Endothelial cell of umbilical vein (primary cell): ENCODE measurements around the gene ITPKB. TPM values are rescaled to one million over a fixed set of nuclear protein-coding genes. Genes with fewer than 3 reads are reported as not detected.

Experiments used
- BruUV-seq: library from RNA; stranded (reverse); fragments of 400-500 nt; replicated peaks from 2 replicates; lab custom pipeline; 2021; lab: Mats Ljungman, UMichigan
- CTCF ChIA-PET: fragments of 300-600, 350-600 bp; sonication (Branson Sonifier 250); formaldehyde crosslinking; loops from one replicate; lab custom pipeline; 2021; ENCODE audit warnings: antibody characterized with exemption, inconsistent platforms; lab: Charles Lee
- POLR2A ChIA-PET: fragments of 300-600, 350-600 bp; sonication (Branson Sonifier 250); formaldehyde crosslinking; loops from one replicate; lab custom pipeline; 2021; ENCODE audit warnings: antibody characterized with exemption, inconsistent platforms; lab: Charles Lee
- DNase-seq: peaks from one replicate; pipeline ENCODE4 v3.0.0-alpha.2; 2011; ENCODE audit warnings: low read depth, low spot score
- FAIRE-seq: peaks from 2 replicates; lab custom pipeline; 2011; peaks lifted over from hg19 to GRCh38; lab: Jason Lieb, UNC
- H2AFZ ChIP-seq: 2 replicates; pipeline ENCODE4 v1.6.0; 2012; ENCODE audit warnings: low read depth, low read length, control low read depth, inconsistent platforms
- H3K27ac ChIP-seq: 2 replicates; pipeline ENCODE4 v1.5.1; 2011; ENCODE audit warnings: low read depth, mild to moderate bottlenecking, control low read depth, low read length, moderate library complexity; ENCODE audit not compliant: insufficient read depth
- H3K27me3 ChIP-seq, 2 experiments: 2 replicates each; pipeline versions ENCODE4 v1.6.0 to v1.6.1; 2011; ENCODE audit warnings: low read length in 2 of 2, mixed read lengths in 1 of 2; ENCODE audit not compliant: control insufficient read depth in 2 of 2, insufficient read depth in 2 of 2
- H3K36me3 ChIP-seq, 2 experiments: 2 replicates in 1 of 2; 3 replicates in 1 of 2; pipeline ENCODE4 v1.5.1; 2011; ENCODE audit warnings: low read length in 2 of 2, mild to moderate bottlenecking in 1 of 2, moderate library complexity in 1 of 2; ENCODE audit not compliant: control insufficient read depth in 2 of 2, insufficient read depth in 2 of 2; ENCODE audit errors: extremely low read depth in 1 of 2
- H3K4me1 ChIP-seq: 3 replicates; pipeline ENCODE4 v1.5.1; 2011; ENCODE audit warnings: mild to moderate bottlenecking, low read length; ENCODE audit not compliant: control insufficient read depth, insufficient read depth; ENCODE audit errors: extremely low read depth
- H3K4me2 ChIP-seq: 2 replicates; pipeline ENCODE4 v1.6.1; 2011; ENCODE audit warnings: low read length, control low read depth, mixed read lengths; ENCODE audit not compliant: insufficient read depth
- H3K4me3 ChIP-seq, 3 experiments: fragments of 200-600 bp in 1 of 3; sonication (generic), shearing (Covaris generic) in 1 of 3; replicated peaks in 1 of 3; 2 replicates each; pipeline ENCODE4 v1.5.1; 2011 to 2016; ENCODE audit warnings: control low read depth in 3 of 3, low read length in 3 of 3, mild to moderate bottlenecking in 2 of 3, inconsistent platforms in 1 of 3, low read depth in 1 of 3, moderate library complexity in 1 of 3; ENCODE audit not compliant: insufficient read depth in 1 of 3
- H3K79me2 ChIP-seq: 2 replicates; pipeline ENCODE4 v1.6.0; 2012; ENCODE audit warnings: low read length, inconsistent platforms; ENCODE audit not compliant: control insufficient read depth, insufficient read depth
- H3K9ac ChIP-seq: replicated peaks from 2 replicates; pipeline ENCODE3; 2011; ENCODE audit warnings: low read length, control low read depth; ENCODE audit not compliant: insufficient read depth; ENCODE audit errors: extremely low read depth
- H3K9me1 ChIP-seq: replicated peaks from 3 replicates; pipeline ENCODE4 v1.6.0; 2011; ENCODE audit warnings: mild to moderate bottlenecking, low read length; ENCODE audit not compliant: control insufficient read depth, insufficient read depth; ENCODE audit errors: extremely low read depth
- H3K9me3 ChIP-seq: replicated peaks from 2 replicates; pipeline ENCODE4 v1.5.1; 2012; ENCODE audit warnings: low read length, inconsistent platforms; ENCODE audit not compliant: control insufficient read depth, insufficient read depth
- H4K20me1 ChIP-seq: replicated peaks from 2 replicates; pipeline ENCODE3; 2011; ENCODE audit warnings: mild to moderate bottlenecking, low read length; ENCODE audit not compliant: control insufficient read depth, insufficient read depth; ENCODE audit errors: extremely low read depth
- EZH2 ChIP-seq: IDR thresholded peaks from 2 replicates; pipeline ENCODE4 v1.6.1; 2012; ENCODE audit warnings: borderline replicate concordance, low read depth, mild to moderate bottlenecking, moderate library complexity, low read length, inconsistent platforms; ENCODE audit not compliant: severe bottlenecking
- FOS ChIP-seq: IDR thresholded peaks from 2 replicates; pipeline ENCODE4 v1.6.1; 2011; ENCODE audit warnings: mild to moderate bottlenecking, low read length, moderate library complexity, borderline replicate concordance; ENCODE audit not compliant: insufficient read depth
- GATA2 ChIP-seq: IDR thresholded peaks from 2 replicates; pipeline ENCODE4 v1.7.0; 2011; ENCODE audit warnings: low read depth, mild to moderate bottlenecking, moderate library complexity, mixed read lengths, low read length; ENCODE audit not compliant: insufficient read length, insufficient read depth
- JUN ChIP-seq: IDR thresholded peaks from 2 replicates; pipeline ENCODE4 v1.6.1; 2011; ENCODE audit warnings: borderline replicate concordance, low read depth; ENCODE audit not compliant: insufficient read length, insufficient read depth
- MYC ChIP-seq: IDR thresholded peaks from one replicate; pipeline ENCODE4 v1.6.1; 2011; ENCODE audit warnings: mild to moderate bottlenecking, low read depth, low read length
- POLR2A ChIP-seq: IDR thresholded peaks from 2 replicates; pipeline ENCODE4 v1.6.1; 2012; ENCODE audit warnings: low read depth, mild to moderate bottlenecking, control low read depth, low read length
- POLR2AphosphoS5 ChIP-seq: IDR thresholded peaks from 2 replicates; pipeline ENCODE4 v1.6.1; 2012; ENCODE audit warnings: low read depth, mild to moderate bottlenecking, control low read depth, low read length, moderate library complexity; ENCODE audit not compliant: insufficient read depth
- dilution Hi-C: fragments of 300-500 bp; cut with MboI; formaldehyde crosslinking; loops from one replicate; pipeline ENCODE4 v1.15.0; 2019; ENCODE audit warnings: low sequenced_read_pairs; ENCODE audit not compliant: extremely low pct_ligation_motif_present
- intact Hi-C: fragments of 100-400 bp; cut with micrococcal nuclease; formaldehyde crosslinking; loops from one replicate; pipeline ENCODE4 v1.10.0; 2022
- polyA plus RNA-seq, 4 experiments: library from polyadenylated mRNA; depleted of rRNA in 3 of 4; stranded (reverse) in 3 of 4; unstranded in 1 of 4; fragments of >200 nt; gene quantifications; 2 replicates each; pipeline versions ENCODE4 v1.2.1 to v1.2.3, GENCODE V29; 2011 to 2012; ENCODE audit warnings: missing spikeins in 1 of 4
- total RNA-seq: library from RNA; stranded (reverse); gene quantifications from 2 replicates; pipeline ENCODE4 v1.2.3, GENCODE V29; 2021
- TF ChIP-seq, protein P1 (sequence below), 2 donors: IDR thresholded peaks; 1 replicate in 1 of 2; 2 replicates in 1 of 2; pipeline ENCODE4 v1.5.1; 2011; ENCODE audit warnings: low read length in 2 of 2, mild to moderate bottlenecking in 2 of 2, moderate library complexity in 2 of 2, control low read depth in 1 of 2, inconsistent platforms in 1 of 2, low read depth in 1 of 2; ENCODE audit not compliant: insufficient read depth in 1 of 2; ENCODE audit errors: extremely low read depth in 1 of 2
- TF ChIP-seq, protein P2 (sequence below): IDR thresholded peaks from 2 replicates; pipeline ENCODE4 v1.6.1; 2011; ENCODE audit not compliant: insufficient read depth, insufficient read length

ITPKB gene
- total and polyA plus RNA-seq, 2 donors (not counting 3 experiments of a cell fraction or from before 2014, with no cell fraction given), result 7.7 to 34.8 TPM

DNA sequence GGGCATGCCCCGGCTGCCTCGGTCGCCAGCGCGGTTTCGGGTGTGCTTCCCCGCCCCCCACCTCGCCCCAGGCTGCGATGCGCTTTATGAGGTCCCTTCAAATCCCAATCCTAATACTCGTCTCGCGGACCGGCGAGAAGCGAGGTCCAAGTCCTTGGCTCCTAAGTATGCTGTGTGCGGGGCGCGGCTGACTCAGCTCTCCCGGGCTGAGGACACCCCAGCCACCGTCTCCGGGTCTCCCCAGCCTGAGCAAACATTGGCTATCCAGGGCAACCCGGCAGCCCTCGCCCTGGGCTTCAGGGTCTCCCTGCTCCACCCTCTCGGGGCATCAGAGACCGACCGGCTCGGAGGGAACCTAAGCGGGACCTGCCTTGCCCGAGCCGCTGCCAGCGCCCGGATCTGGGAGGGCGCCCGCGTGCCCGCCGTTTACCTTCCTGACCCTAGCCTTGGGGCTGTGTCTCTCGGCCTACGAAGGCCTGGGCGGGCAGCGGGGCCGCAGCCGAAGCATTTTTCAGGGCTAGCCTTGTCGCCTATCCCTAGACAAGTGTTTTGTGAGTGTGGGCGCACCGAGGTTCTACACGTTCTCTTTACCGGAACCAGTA, 1.2 kb downstream of the ITPKB start:
- dilution Hi-C loops, result no loop called here
- no peaks in the 10 kb centered on the region for H3K27me3 ChIP-seq
- peaks cover 2% of the 10 kb centered on the region for H4K20me1 ChIP-seq
- no peaks in the 10 kb centered on the region for H3K9me1 ChIP-seq
- TSS peak; percentile 59 for BruUV-seq
- H3K27ac ChIP-seq, result peak overlapping the region; percentile 90
- TF ChIP-seq JUN (no peak), POLR2AphosphoS5 (no peak), GATA2 (no peak), MYC (no peak), EZH2 (no peak), POLR2A (no peak), FOS (no peak)
- TF ChIP-seq, protein P1, sequence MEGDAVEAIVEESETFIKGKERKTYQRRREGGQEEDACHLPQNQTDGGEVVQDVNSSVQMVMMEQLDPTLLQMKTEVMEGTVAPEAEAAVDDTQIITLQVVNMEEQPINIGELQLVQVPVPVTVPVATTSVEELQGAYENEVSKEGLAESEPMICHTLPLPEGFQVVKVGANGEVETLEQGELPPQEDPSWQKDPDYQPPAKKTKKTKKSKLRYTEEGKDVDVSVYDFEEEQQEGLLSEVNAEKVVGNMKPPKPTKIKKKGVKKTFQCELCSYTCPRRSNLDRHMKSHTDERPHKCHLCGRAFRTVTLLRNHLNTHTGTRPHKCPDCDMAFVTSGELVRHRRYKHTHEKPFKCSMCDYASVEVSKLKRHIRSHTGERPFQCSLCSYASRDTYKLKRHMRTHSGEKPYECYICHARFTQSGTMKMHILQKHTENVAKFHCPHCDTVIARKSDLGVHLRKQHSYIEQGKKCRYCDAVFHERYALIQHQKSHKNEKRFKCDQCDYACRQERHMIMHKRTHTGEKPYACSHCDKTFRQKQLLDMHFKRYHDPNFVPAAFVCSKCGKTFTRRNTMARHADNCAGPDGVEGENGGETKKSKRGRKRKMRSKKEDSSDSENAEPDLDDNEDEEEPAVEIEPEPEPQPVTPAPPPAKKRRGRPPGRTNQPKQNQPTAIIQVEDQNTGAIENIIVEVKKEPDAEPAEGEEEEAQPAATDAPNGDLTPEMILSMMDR (IDR thresholded peaks at IDR 0.05; ENCODE audit: extremely low read depth in 1 of 2, insufficient read depth in 1 of 2, low read depth in 1 of 2, low read length in 2 of 2), result no peak
- TF ChIP-seq, protein P2, sequence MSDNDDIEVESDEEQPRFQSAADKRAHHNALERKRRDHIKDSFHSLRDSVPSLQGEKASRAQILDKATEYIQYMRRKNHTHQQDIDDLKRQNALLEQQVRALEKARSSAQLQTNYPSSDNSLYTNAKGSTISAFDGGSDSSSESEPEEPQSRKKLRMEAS, result no peak
- H3K4me2 ChIP-seq, result peak overlapping the region; percentile 93
- POLR2A ChIA-PET, result no interaction called here
- peaks cover 21% of the 10 kb centered on the region for H3K4me1 ChIP-seq
- H3K9me3 ChIP-seq, result no peaks in the 10 kb centered on the region
- intact Hi-C loops, result loop anchor here (1.0 to 10.0 kb wide), 4 partner anchors 41 to 207 kb away; partner anchors contain the start of gene COQ8A
- DNase-seq (peak; percentile 59), FAIRE-seq (no peak)
- H3K36me3 ChIP-seq, result peaks cover 2 to 3% of the 10 kb centered on the region in 2 experiments
- H3K79me2 ChIP-seq, result peaks cover 25% of the 10 kb centered on the region
- CTCF ChIA-PET, result interaction anchor here (0.9 to 2.0 kb wide), 6 partner anchors 55 to 112 kb away, joined by 3 to 13 read pairs (median 4); no protein-coding TSS in a partner anchor
- peak overlapping the region; percentile 85 for H3K9ac ChIP-seq
- peak overlapping the region; percentile 68 to 89 (median 70) for H3K4me3 ChIP-seq
- H2AFZ ChIP-seq, result peak overlapping the region; percentile 81
